ENCODE results near the gene TCF4.

Gene TCF4

DNA sequence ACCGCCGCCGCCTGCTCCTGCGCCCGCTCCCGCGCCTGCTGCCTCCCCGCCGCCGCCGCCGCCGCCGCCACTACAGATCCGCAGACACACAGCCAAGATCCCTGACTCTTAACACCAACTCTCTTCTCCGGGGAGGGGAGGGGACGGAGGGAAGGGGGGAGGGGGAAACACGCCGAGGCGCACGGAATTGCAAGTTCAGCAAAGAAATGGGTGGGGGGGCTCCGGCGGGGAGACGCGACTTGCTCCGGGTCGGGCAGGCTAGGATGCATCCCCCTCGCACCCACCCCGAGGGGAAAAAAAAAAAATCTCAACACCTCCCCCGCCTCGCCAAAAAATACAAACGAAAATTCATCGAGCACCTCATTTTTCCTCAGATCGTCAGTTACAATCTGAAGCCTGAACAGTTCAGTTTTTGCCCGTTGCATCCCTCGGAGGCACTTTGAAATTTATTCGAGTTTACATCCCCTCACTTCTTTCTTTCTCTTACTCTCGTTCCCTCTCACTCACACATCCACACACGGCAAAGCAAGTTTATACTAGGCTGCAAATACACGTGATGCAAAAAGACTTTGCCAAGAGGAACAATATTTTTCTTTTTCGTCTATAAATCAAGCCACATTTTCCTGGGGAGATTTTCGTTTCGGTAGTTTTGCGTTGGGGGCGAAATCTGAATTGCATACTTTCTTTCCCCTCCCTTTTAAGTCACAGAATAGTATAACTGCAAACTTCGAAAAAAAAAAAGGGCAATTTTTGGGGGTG lies at the start of gene TCF4:
TSS of gene TCF4 (minus strand) at position 82 of the 759 bp plus-strand sequence. CDS start 1,076 bp downstream, outside the sequence.
- DNase-seq (ENCODE audit: low spot score), result peak; percentile 86

GRCh38 chr18:55637204-55637603 lies 49.2 kb upstream of the TCF4 start:
- no peak for DNase-seq (ENCODE audit: low spot score)

GRCh38 chr18:55635439-55635838 lies 47.4 kb upstream of the TCF4 start:
- DNase-seq (ENCODE audit: low spot score), result peak; percentile 15

- DNase-seq (ENCODE audit: low spot score), result no peak
Measured at GRCh38 chr18:55634545-55634944, 46.6 kb upstream of the TCF4 start.

DNA sequence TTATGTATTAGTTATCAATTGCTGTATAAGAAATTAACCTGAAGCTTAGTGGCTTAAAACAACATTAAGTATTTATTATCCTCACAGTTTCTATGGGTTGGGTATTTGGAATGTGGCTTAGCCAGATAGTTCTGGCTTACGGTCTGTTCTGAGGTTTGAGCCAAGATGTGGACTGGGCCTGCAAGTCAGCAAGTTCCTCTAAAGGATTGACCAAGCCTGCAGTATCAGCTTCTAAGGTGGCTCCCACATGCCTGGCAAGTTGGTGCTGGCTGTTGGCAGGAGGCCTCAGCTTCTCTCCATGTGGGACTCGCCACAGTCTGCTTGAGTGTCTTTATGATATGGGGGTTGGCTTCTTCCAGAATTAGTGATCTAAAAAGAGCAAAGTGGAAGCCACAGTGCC lies 45.0 kb upstream of the TCF4 start:
- no peak for DNase-seq (ENCODE audit: low spot score)

- DNase-seq (ENCODE audit: low spot score), result no peak
Measured at GRCh38 chr18:55629133-55629532, 41.1 kb upstream of the TCF4 start.

- DNase-seq (ENCODE audit: low spot score), result no peak
Measured at GRCh38 chr18:55627007-55627406, 39.0 kb upstream of the TCF4 start.

DNA sequence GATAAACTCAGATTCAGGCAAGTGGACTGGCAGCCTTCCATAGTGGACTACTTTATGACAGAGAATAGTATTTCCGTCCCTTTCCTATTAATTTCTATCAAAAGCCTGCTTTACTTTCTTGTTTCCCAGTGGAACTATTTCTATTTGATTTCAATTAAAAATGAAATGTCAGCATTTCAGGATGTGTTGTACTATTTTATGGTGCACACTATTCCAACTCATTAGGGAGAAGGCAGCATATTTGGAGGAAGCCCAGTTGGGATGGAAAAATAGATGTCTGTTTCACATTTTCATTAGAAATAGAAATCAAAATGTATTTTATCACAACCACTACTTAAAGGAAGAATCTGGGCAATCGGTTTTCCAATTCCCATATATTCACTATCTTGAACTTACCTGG lies 37.9 kb upstream of the TCF4 start:
- no peak for DNase-seq (ENCODE audit: low spot score)

- no peak for DNase-seq (ENCODE audit: low spot score)
Measured at GRCh38 chr18:55623626-55624025, 35.6 kb upstream of the TCF4 start.

GRCh38 chr18:55610506-55610905 lies 22.5 kb upstream of the TCF4 start:
- no peak for DNase-seq (ENCODE audit: low spot score)

- DNase-seq (ENCODE audit: low spot score), result no peak
Measured at GRCh38 chr18:55609160-55609825, 21.3 kb upstream of the TCF4 start.

- DNase-seq (ENCODE audit: low spot score), result no peak
Measured at GRCh38 chr18:55608497-55608896, 20.5 kb upstream of the TCF4 start.

GRCh38 chr18:55607773-55608172 lies 19.8 kb upstream of the TCF4 start:
- no peak for DNase-seq (ENCODE audit: low spot score)

GRCh38 chr18:55605733-55606338 lies 17.8 kb upstream of the TCF4 start:
- no peak for DNase-seq (ENCODE audit: low spot score)

DNA sequence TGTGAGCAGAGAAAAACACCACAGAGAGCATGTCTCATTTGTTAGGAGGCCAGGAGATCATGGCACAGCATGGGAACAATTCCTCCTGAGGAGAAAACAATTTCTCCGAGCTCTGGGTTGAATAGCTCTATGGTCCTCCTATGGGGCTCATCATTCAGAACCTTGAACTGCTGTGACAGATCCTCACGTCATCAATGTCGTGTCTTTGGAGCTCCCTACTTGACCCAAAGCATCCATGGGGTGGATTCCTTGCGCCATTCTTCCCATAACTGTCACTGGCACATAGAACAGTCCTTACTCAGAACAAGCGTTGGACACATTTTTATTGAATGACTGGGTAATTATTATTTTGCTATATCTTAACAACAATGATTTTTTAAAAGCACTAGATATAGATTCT lies 15.8 kb upstream of the TCF4 start:
- no peak for DNase-seq (ENCODE audit: low spot score)

DNA sequence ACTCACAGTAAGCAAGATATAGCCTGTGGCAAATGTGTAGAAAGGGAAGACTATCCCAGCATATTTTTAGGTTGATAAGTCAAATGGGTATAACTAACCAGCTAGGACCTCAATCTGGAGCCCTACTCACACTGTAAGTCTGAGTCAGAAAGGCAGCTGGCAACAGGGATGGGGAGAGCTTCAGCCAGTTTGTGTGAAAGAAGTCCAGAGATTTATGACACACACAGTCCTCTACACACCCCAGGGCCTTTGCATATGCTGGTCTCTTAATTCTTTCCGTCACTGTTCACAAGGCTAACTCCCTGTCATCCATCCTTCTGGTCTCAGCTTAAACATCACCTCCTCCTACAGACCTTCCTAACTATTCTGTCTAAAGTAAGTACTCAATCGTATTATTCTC lies 5.9 kb upstream of the TCF4 start:
- no peak for DNase-seq (ENCODE audit: low spot score)

DNA sequence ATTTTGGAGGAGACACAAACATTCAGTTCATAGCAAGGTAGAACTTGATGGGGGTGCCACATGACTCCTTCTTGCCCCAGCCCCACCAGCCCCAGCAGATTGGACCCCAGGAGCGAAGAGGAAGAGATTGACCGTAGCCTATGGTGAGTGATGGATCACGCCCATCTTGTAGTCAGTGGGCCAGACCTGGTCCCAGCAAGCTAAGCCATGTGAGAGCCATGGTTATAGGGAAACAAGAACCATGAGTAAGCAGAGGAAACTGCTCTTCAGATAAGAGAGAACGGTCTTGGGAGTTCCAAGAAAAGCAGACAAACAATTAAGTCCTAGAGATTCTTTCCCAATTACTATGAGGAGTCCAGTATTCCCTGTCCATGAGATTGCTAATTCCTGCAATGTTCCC lies 4.6 kb upstream of the TCF4 start:
- DNase-seq (ENCODE audit: low spot score), result no peak

DNA sequence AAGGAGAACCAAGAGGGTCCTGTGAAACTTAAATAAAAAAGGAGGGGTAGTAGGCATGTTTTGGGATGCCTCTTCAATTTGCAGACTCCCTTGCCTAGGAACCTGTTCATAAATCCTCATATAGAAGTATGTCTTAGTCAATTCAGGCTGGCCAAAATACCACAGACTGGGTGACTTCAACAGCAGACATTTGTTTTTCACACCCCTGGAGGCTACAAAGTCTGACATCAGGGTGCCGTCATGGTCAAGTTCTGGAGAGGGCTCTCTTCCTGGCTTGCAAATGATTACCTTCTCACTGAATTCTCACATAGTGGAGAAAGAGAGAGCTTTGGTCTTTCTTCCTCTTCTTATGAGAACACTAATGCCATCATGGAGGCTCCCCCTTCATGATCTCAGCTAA lies 4.1 kb upstream of the TCF4 start:
- no peak for DNase-seq (ENCODE audit: low spot score)

DNA sequence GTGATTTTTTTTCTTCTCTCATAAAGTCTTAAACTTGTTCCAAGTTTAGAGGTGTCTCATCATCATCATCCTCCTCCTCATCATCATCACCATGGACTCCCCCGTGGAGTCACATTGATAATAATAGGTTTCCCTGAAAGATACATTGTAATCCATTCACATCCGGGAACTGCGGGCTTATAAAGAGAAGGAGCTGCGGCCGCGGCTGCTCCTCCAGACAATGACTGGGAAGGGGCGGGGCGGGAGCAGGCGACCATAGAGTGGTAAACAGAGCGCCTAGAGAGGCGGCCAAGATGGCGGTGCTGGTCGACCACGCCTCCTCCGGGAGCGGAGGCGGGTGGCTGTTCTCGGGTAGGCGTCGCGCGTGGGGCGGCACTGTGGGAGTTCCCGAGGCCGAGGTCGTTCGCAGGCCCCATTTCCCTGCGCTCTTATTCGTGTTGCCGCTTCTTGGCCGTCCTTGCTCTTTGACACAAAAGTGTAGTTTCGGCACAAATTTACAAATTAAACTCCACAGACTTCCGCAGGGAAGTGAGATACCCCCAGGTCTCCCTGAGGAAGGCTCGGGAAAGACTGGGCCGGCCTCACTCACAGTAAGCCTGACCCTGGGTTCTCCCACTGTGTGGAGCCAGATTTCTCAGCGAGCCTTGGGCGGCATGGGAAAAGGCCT lies 1.8 kb upstream of the TCF4 start:
- peak; percentile 96 for DNase-seq (ENCODE audit: low spot score)

DNA sequence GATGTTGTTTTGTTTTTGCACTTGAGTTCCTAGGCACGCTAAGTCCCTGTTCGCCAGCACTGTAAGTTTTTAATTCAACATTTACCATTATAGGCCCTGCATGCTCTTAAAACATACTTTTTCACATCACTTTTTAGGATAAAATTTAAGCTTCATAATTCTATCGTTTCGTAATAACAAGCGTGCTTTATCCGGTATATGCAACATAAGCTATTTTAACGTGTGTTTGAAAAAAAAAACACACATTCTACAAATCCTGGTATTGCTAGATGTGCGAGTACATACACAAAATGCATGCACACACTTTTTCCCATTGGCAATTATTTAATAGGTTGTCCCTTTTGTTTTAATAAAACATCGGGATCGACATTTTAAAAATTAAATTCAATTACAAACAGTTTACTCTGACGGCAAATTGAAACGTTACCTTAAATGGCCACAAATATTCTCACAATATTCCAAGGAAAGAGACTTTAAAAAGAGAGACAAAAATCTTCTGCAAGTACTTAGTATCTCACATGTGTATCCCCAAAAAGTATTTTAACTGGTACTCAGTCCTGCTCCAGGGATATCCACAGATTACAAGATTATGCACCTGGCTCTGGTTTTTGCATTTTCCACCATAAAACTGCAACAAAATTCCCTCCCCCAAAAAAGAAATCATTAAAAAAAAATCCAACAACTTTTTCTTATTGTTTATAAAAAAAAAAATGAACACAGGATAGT lies 1.0 kb upstream of the TCF4 start:
- DNase-seq (ENCODE audit: low spot score), result no peak

GRCh38 chr18:55587418-55588110 lies 428 bp downstream of the TCF4 start:
- peak; percentile 65 for DNase-seq (ENCODE audit: low spot score)

Data from NAMALWA (cell line).